A549 (cell line): ENCODE results near the gene RPLP2. TPM values are rescaled to one million over a fixed set of nuclear protein-coding genes. Genes with fewer than 3 reads are reported as not detected.

Source experiments
- ATAC-seq, 2 experiments: fragments of 200-7000 bp in 1 of 2; fragments of >200 bp in 1 of 2; cut with Nextera tagmentation in 1 of 2; cut with Tn5 transposase in 1 of 2; 3 replicates each; pipeline versions ENCODE4 v1.8.0 to v1.9.1; 2018 to 2020; ENCODE audit warnings: mild to moderate bottlenecking in 1 of 2, moderate library complexity in 1 of 2
- CTCF ChIA-PET: fragments of 300-600 bp; sonication (Branson Sonifier 250); formaldehyde crosslinking; extraction: SDS; loops from one replicate; lab custom pipeline; 2021; ENCODE audit warnings: antibody characterized with exemption, inconsistent platforms; lab: Yijun Ruan, JAX
- POLR2A ChIA-PET: fragments of 350-600 bp; formaldehyde crosslinking; extraction: SDS; loops from one replicate; lab custom pipeline; 2021; ENCODE audit warnings: antibody characterized with exemption, inconsistent platforms; lab: Yijun Ruan, JAX
- DNase-seq, 2 experiments: peaks; one replicate each; pipeline versions ENCODE4 v3.0.0 to v3.0.0-alpha.2; 2011 to 2016; ENCODE audit warnings: low read depth in 1 of 2, low spot score in 1 of 2
- FAIRE-seq: peaks from 2 replicates; lab custom pipeline; 2011; peaks lifted over from hg19 to GRCh38; lab: Jason Lieb, UNC
- H3K27ac ChIP-seq, 2 experiments: fragments of >200 bp; sonication (Bioruptor Twin); formaldehyde crosslinking; 3 replicates each; pipeline ENCODE4 v1.5.1; 2016 to 2017
- H3K4me1 ChIP-seq: fragments of >200 bp; sonication (Bioruptor Twin); formaldehyde crosslinking; 3 replicates; pipeline ENCODE4 v1.6.1; 2016
- H3K4me2 ChIP-seq: fragments of >200 bp; sonication (Bioruptor Twin); formaldehyde crosslinking; 3 replicates; pipeline ENCODE4 v1.6.1; 2016
- H3K4me3 ChIP-seq: fragments of >200 bp; sonication (Bioruptor Twin); formaldehyde crosslinking; 3 replicates; pipeline ENCODE4 v1.5.1; 2016
- H3K9me3 ChIP-seq: fragments of >200 bp; sonication (Bioruptor Twin); formaldehyde crosslinking; 3 replicates; pipeline ENCODE4 v1.6.1; 2016
- ATOH8 ChIP-seq: fragments of 250-450 bp; sonication (Bioruptor Pico); IDR thresholded peaks from 2 replicates; pipeline ENCODE4 v1.5.0; 2020; ENCODE audit warnings: low read depth, mild to moderate bottlenecking, moderate library complexity
- CBX8 ChIP-seq: fragments of 200-600 bp; sonication (generic); IDR thresholded peaks from 2 replicates; pipeline ENCODE4 v1.6.1; 2016
- CTCF ChIP-seq: fragments of >200 bp; sonication (Bioruptor Twin); formaldehyde crosslinking; IDR thresholded peaks from 3 replicates; pipeline ENCODE4 v1.5.1; 2016
- EP300 ChIP-seq, 2 experiments: fragments of >200 bp; sonication (Bioruptor Twin); formaldehyde crosslinking; IDR thresholded peaks; 2 replicates in 1 of 2; 3 replicates in 1 of 2; pipeline ENCODE4 v1.6.1; 2016 to 2017
- HOXA7 ChIP-seq: fragments of 250-450 bp; sonication (Bioruptor Pico); IDR thresholded peaks from 2 replicates; pipeline ENCODE4 v1.5.0; 2020; ENCODE audit warnings: mild to moderate bottlenecking, moderate library complexity
- HOXB5 ChIP-seq: fragments of 250-450 bp; sonication (Bioruptor Pico); IDR thresholded peaks from 2 replicates; pipeline ENCODE4 v1.5.0; 2020; ENCODE audit warnings: mild to moderate bottlenecking, moderate library complexity
- MYC ChIP-seq: IDR thresholded peaks from 2 replicates; pipeline ENCODE4 v1.6.1; 2012; ENCODE audit warnings: mild to moderate bottlenecking, inconsistent platforms, low read length, improper control_type of control experiment, borderline replicate concordance
- NPAS2 ChIP-seq: fragments of 250-450 bp; sonication (Bioruptor Pico); IDR thresholded peaks from 2 replicates; pipeline ENCODE4 v1.8.0; 2022; ENCODE audit warnings: mild to moderate bottlenecking, moderate library complexity, borderline replicate concordance
- POLR2A ChIP-seq: IDR thresholded peaks from 2 replicates; pipeline ENCODE4 v1.6.1; 2012; ENCODE audit warnings: mild to moderate bottlenecking, low read length
- RAD21 ChIP-seq, 2 experiments: fragments of >200 bp in 1 of 2; sonication (Bioruptor Twin) in 1 of 2; formaldehyde crosslinking in 1 of 2; IDR thresholded peaks in 1 of 2; conservative IDR thresholded peaks in 1 of 2; 2 replicates in 1 of 2; 3 replicates in 1 of 2; pipeline ENCODE4 v1.6.1; 2012 to 2018; ENCODE audit warnings: inconsistent platforms in 1 of 2
- RCOR1 ChIP-seq: fragments of 150-350 bp; IDR thresholded peaks from 2 replicates; pipeline ENCODE4 v1.6.1; 2014; ENCODE audit warnings: antibody characterized with exemption, low read length, low read depth
- REST ChIP-seq: fragments of 200-600 bp; sonication (generic); IDR thresholded peaks from 2 replicates; pipeline ENCODE4 v1.6.1; 2016; ENCODE audit warnings: antibody characterized with exemption, mild to moderate bottlenecking, moderate library complexity
- RFX5 ChIP-seq: fragments of 450-650 bp; IDR thresholded peaks from 2 replicates; pipeline ENCODE4 v1.7.1; 2014; ENCODE audit warnings: antibody characterized with exemption, mild to moderate bottlenecking, moderate library complexity
- RNF2 ChIP-seq: fragments of 200-600 bp; sonication (generic); IDR thresholded peaks from 2 replicates; pipeline ENCODE4 v1.6.1; 2016; ENCODE audit warnings: low read depth, mild to moderate bottlenecking, antibody characterized with exemption, moderate library complexity, borderline replicate concordance
- SMC3 ChIP-seq: fragments of >200 bp; sonication (Bioruptor Twin); formaldehyde crosslinking; IDR thresholded peaks from 3 replicates; pipeline ENCODE4 v1.6.1; 2018; ENCODE audit warnings: inconsistent platforms
- SREBF2 ChIP-seq: fragments of 450-650 bp; IDR thresholded peaks from 2 replicates; pipeline ENCODE4 v1.6.1; 2014; ENCODE audit warnings: mild to moderate bottlenecking, moderate library complexity
- TFCP2L1 ChIP-seq: fragments of 250-450 bp; sonication (Bioruptor Pico); IDR thresholded peaks from 2 replicates; pipeline ENCODE4 v1.5.0; 2021; ENCODE audit warnings: mild to moderate bottlenecking
- USF2 ChIP-seq: fragments of 450-650 bp; IDR thresholded peaks from 2 replicates; pipeline ENCODE4 v1.6.1; 2014; ENCODE audit warnings: antibody characterized with exemption
- ZNF302 ChIP-seq: fragments of 250-450 bp; sonication (Bioruptor Pico); IDR thresholded peaks from 2 replicates; pipeline ENCODE4 v1.9.0; 2021; ENCODE audit warnings: inconsistent platforms, mild to moderate bottlenecking, moderate library complexity
- ZSCAN20 ChIP-seq: fragments of 250-450 bp; sonication (Bioruptor Pico); IDR thresholded peaks from 2 replicates; pipeline ENCODE4 v1.8.0; 2022; ENCODE audit warnings: mild to moderate bottlenecking, moderate library complexity
- WGBS: methylation state at CpG from one replicate; pipeline ENCODE4 v1.1.6; 2017; ENCODE audit errors: missing lambda C conversion rate; 5-methylcytosine and 5-hydroxymethylcytosine counted together
- polyA plus RNA-seq, 4 experiments: library from polyadenylated mRNA; depleted of rRNA in 3 of 4; stranded (reverse); fragments of >200 nt; fragmentation: RNase III in 1 of 4; extraction: RNeasy Plus Mini Kit Qiagen cat#74134 plus additional on column Dnase treatment in 1 of 4; gene quantifications; 2 replicates in 3 of 4; 3 replicates in 1 of 4; pipeline ENCODE4 v1.2.3, GENCODE V29; 2011 to 2017
- TF ChIP-seq, protein P1 (sequence below): fragments of 250-450 bp; sonication (Bioruptor Pico); IDR thresholded peaks from 2 replicates; pipeline ENCODE4 v1.5.0; 2021; ENCODE audit warnings: mild to moderate bottlenecking, moderate library complexity, borderline replicate concordance

RPLP2 gene
- polyA plus RNA-seq, 2 of the 4 experiments (the other 2 are of a cell fraction), result 1,493 to 2,508 TPM

DNA sequence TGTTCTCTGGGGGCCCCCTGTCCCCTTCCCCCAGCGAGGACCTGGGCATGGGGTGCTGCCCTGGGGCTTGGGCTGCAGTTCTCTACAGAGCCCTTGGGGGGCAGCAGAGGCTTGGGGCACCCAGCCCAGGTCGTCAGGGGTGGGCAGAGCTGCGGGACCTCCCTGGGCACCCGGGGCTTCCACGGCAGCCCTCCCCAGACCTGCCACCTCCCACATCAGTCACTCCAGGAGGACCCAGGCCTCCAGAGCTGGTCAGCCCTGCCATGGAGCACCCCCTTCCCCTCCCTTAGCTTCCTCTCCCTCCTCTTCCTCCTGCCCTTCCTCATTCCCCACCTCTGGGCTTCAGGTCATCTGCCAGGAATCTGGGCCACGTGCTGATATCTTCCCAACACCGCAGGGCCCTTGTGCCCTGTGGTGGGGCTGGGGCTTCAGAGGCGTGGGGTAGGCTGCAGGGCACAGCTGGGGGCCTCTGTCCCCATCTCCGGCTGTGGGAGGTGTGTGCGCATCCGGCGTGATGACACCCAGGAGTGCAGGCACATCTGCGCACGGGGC, 38.7 kb downstream of the RPLP2 start:
- DNase-seq (peak in 1 of 2 experiments; percentile 72), ATAC-seq (peak in 1 of 2 experiments; percentile 9; a peak in 2 of 6 replicates), FAIRE-seq (no peak)
- TF ChIP-seq NPAS2 (CRISPR knock-in tag) (no peak), RAD21 (conservative IDR thresholded peaks at IDR 0.05 in 1 of 2, IDR thresholded peaks at IDR 0.05 in 1 of 2) (peak; percentile 72 to 78), SMC3 (peak; percentile 48; the same call in 2 of the 3 replicates), CTCF (peak; percentile 64)
- Histone ChIP-seq H3K4me3 (no peak overlapping the region), H3K4me1 (peaks cover 67% of the 10 kb centered on the region), H3K9me3 (no peaks in the 10 kb centered on the region), H3K27ac (peak overlapping the region; percentile 37 to 99; a peak in 3 of 6 replicates), H3K4me2 (peak overlapping the region; percentile 92)
- POLR2A ChIA-PET, result interaction anchor here (1.0 to 1.5 kb wide), 2 partner anchors 11 to 29 kb away, joined by 4 to 5 read pairs; partner anchors contain the start of gene PNPLA2
- 36% methylated on average over 8 of the region's 14 CpGs for WGBS
- CTCF ChIA-PET, result interaction anchor here (0.6 to 5.4 kb wide), 19 partner anchors 8 to 659 kb away, joined by 3 to 40 read pairs (median 4); no protein-coding TSS in a partner anchor

DNA sequence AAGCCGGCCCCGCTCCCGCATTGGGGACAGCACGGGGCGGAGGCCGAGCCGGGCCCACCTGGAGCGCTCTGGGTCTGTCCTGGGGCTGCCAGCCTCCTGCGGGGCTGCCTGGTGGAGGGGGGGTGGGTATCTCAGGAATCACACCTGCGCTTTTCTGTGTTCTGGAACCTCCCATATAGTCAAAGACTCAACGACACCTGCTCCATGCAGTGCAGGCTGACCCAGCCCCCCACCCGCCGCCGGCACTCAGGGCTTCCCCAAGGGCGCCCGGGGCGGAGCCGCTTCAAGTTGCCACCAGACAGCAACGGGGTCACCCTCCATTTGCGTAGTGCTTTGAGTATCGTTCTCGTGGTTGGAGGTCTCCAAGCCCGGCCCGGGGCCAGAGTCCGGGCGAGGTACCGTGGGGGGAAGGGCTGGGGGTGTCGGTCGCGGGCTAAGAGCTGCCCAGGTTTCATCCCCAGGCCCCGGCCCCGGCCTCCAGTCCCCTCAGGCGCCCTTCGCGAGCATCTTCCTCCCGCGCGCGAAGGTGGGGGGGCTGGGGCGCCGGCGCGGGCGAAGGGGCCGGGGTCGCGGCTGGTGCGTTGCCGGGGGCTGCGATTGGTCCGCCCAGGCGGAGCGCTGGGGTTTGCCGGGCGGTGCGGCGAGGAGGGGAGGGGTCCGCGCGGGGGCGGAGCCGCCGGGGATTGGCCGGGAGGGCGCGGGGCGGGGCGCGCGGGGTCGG, 39.5 kb downstream of the RPLP2 start:
- ATAC-seq, result no peak
- Histone ChIP-seq H3K4me2 (no peak overlapping the region), H3K27ac (no peak overlapping the region; a peak in 1 of 6 replicates), H3K4me3 (no peak overlapping the region), H3K9me3 (no peaks in the 10 kb centered on the region), H3K4me1 (peaks cover 67% of the 10 kb centered on the region)
- ChIA-PET POLR2A (no interaction called here), CTCF (interaction anchor here (0.6 to 5.4 kb wide), 16 partner anchors 7 to 659 kb away, joined by 3 to 40 read pairs (median 4); no protein-coding TSS in a partner anchor)
- WGBS, result 95% methylated on average over 28 of the region's 71 CpGs
- DNase-seq, result no peak
- FAIRE-seq, result no peak
- no peak for TF ChIP-seq USF2
- TF ChIP-seq REST, result no peak
- TF ChIP-seq RCOR1, result no peak
- TF ChIP-seq ZNF302 (CRISPR knock-in tag), result no peak
- no peak for TF ChIP-seq HOXA7 (CRISPR knock-in tag)
- TF ChIP-seq EP300 (IDR thresholded peaks at IDR 0.05), result no peak
- no peak for TF ChIP-seq RNF2
- TF ChIP-seq SREBF2, result no peak
- TF ChIP-seq TFCP2L1 (CRISPR knock-in tag), result no peak
- no peak for TF ChIP-seq POLR2A
- TF ChIP-seq HOXB5 (CRISPR knock-in tag), result no peak
- no peak for TF ChIP-seq RFX5
- TF ChIP-seq ZSCAN20 (CRISPR knock-in tag), result no peak
- TF ChIP-seq, protein P1, sequence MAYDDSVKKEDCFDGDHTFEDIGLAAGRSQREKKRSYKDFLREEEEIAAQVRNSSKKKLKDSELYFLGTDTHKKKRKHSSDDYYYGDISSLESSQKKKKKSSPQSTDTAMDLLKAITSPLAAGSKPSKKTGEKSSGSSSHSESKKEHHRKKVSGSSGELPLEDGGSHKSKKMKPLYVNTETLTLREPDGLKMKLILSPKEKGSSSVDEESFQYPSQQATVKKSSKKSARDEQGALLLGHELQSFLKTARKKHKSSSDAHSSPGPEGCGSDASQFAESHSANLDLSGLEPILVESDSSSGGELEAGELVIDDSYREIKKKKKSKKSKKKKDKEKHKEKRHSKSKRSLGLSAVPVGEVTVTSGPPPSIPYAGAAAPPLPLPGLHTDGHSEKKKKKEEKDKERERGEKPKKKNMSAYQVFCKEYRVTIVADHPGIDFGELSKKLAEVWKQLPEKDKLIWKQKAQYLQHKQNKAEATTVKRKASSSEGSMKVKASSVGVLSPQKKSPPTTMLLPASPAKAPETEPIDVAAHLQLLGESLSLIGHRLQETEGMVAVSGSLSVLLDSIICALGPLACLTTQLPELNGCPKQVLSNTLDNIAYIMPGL (CRISPR knock-in tag), result no peak
- no peak for TF ChIP-seq MYC
- no peak for TF ChIP-seq CTCF
- no peak for TF ChIP-seq ATOH8 (CRISPR knock-in tag)
- no peak for TF ChIP-seq CBX8
